HG03575 (cell line): ENCODE results near the gene FSHR.

Experiments
- ATAC-seq: cut with Tn5 transposase; IDR thresholded peaks from one replicate; pipeline ENCODE4 v1.9.1; 2021; ENCODE audit not compliant: unreplicated experiment, insufficient number of reproducible peaks, low FRiP score; ENCODE audit errors: extremely low read depth

The FSHR gene

GRCh38 chr2:48934807-48935206 is 219.5 kb downstream of the FSHR start:
- no peak for ATAC-seq

DNA sequence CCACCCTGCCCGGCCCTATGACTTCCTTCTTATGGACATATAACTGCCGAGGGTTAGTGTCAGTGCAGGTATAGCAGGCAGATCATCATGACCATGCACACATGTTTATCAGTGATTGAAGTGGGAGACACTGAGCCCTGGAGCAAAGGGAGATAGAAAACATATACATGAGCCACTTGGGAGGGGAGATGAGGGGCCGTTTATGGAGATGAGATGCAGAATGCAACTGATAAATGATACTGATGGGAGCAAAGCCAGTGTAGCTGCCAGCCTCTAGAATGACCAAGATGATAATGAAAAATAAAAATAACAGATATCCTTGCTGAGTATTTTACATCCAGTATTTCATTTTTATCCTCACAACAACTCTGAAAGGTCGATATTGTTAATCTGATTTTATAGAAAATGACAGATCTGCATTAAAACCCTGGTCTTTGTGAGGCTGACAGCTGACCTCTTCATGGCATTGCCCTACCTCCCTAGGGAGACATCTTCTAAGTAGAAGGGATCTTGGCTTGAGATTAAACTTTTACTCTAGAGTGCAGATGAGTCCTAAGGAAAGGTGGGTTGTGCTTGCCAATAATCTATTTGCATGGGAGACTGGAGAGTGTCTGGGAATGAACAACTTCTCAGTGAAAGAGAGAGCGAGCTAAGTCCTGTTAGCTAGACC is 220.4 kb downstream of the FSHR start:
- ATAC-seq = no peak

- ATAC-seq = no peak
These were observed 221.6 kb downstream of the FSHR start for GRCh38 chr2:48932667-48933066.

DNA sequence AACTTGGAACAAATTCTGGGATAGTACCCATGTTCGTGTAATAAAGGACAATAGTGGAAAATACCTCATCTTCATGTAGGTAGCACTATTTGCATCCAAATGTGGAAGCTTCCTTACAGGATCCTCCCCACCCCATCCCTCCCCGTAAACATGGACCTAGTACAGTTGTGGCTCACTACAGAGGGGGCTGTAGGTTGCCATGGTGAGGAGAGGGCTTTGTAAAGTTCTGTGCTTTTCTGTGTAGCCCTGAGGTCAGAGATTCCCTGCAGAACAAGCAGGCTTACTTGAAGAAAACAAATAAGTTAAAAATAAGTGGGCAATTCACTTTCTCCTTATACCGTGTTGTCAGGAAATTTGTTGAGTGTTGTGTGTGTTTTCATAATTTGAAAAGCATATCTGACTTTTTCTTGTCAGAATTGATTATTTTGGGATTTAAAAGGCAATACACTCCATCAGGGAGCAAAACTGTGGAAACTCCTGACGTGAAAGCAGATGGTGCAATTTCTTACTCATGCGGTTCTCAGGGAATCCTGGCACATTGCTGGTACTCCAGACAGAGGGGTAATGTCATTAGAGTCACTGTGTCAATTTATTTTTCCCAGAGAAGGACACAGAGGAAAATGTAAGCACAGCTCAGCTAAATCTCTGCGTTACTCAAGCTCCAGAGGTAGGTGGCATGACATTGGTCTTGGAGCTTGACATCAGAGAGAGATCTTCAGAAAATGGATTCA is 224.6 kb downstream of the FSHR start:
- ATAC-seq = no peak

DNA sequence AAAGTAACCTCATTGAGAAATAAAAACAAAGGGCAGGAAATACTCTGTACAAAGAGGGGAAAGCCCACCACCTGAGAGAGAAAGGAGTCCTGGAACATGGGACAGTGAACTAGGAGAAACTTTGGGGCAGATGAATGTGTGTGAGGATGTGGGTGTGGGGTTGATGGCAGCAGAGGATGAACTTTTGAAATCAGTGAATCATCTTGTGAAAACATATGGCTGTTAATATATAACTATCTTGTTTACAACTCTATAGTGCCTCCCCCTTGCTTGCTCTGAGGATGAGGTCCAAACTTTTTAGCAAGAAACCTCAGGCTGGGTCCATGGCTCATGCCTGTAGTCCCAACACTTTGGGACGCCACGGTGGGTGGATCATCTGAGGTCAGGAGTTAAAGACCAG is 227.0 kb downstream of the FSHR start:
- no peak for ATAC-seq

DNA sequence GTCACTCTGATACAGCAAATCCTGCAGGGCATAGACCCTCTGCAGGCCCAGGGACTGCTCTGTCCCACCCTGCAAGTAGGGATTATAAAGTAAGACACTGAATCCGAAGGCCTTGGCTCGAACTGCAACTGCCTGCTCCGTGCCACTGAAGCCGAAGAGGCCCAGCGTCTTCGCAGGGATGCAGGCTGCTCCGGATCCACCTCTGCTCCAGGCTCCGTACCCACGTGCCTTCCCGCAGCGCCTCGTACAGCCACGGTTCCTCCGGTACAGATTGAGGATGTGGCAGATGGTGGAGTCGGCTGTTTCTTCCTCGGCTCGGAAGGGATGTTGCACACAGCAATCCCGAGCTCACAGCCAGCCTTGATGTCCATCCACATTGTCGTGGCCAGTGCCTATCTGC is 238.4 kb downstream of the FSHR start:
- ATAC-seq = no peak

DNA sequence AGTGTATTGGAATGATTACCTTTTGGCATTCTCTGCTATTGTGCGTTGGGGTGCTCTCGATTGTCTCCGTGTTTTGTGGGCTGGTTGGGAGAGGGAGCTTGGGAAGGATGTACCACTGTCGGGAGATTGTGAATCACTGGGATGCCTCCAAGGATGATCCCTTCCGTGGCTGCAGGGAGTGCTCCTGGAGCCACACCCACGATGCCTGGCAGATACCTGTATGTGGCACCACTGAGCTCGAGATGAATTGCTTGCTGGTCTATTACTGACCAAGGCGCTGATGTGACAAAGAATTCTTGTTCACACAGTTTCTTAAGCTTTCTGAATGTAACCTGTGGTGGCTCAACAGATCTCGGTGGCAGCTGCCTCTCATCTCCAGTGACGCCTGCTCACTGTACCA is 239.1 kb downstream of the FSHR start:
- no peak for ATAC-seq

DNA sequence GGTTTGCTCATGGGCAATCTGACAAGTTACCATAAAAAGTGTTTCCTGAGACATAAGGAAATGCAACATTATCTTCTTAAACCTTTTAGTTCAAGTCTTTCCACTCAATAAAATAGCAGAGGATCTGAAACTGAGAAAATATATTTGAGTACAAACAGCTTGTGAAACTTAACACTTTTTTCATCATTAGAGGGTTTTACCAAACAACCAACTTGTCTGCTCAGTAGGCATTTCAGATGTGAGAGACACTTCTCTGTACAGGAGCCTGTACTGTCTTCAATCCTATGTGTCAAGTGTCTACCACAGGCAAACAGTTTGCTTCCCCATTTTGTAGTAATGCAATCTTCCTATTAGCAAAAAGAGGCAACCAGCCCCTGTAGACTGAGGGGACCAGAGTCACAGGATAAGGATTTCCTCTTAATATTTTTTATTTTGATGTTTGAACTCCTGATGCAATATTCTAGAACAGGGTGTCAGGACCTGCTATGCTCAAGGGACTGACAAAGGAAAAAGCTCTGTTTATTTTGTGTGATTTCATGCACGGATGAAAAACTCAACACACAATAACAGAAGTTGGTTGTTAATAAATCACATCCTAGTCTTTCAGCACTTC is 239.7 kb downstream of the FSHR start:
- ATAC-seq = no peak
